ENCODE results near the gene FAIM2.
A peak's percentile ranks its signal among the peaks of the same experiment; 100 is the strongest.
"Not testable (repeated sequence)": the region's sequence is repeated elsewhere in the genome, so short reads cannot be mapped to it uniquely, and the experiment has no call there.

FAIM2 gene

GRCh38 chr12:49875115-49875720, 28.5 kb downstream of the FAIM2 start:
- DNase-seq = no peak

GRCh38 chr12:49874142-49874897, 29.4 kb downstream of the FAIM2 start:
- no peak for DNase-seq

GRCh38 chr12:49873361-49873934, 30.3 kb downstream of the FAIM2 start:
- DNase-seq = no peak

GRCh38 chr12:49872781-49873181, 30.9 kb downstream of the FAIM2 start:
- DNase-seq = no peak

GRCh38 chr12:49872381-49872780, 31.3 kb downstream of the FAIM2 start:
- DNase-seq = no peak

GRCh38 chr12:49871811-49872251, 31.9 kb downstream of the FAIM2 start:
- not testable (repeated sequence) for DNase-seq

GRCh38 chr12:49871263-49871561, 32.5 kb downstream of the FAIM2 start:
- DNase-seq = no peak

- no peak for DNase-seq
These were observed 33.0 kb downstream of the FAIM2 start for GRCh38 chr12:49870501-49871262.

GRCh38 chr12:49869816-49870500, 33.7 kb downstream of the FAIM2 start:
- DNase-seq = no peak

- DNase-seq = no peak
These were observed 34.5 kb downstream of the FAIM2 start for GRCh38 chr12:49868952-49869815.

GRCh38 chr12:49868449-49868848, 35.3 kb downstream of the FAIM2 start:
- no peak for DNase-seq

- DNase-seq = no peak
These were observed 35.9 kb downstream of the FAIM2 start for GRCh38 chr12:49867570-49868341.

- peak; percentile 57 to 61 (median 60) for DNase-seq
These were observed 36.7 kb downstream of the FAIM2 start for GRCh38 chr12:49866859-49867569.

- DNase-seq = no peak
These were observed 37.9 kb downstream of the FAIM2 start for GRCh38 chr12:49865782-49866135.

- no peak for DNase-seq
These were observed 38.5 kb downstream of the FAIM2 start for GRCh38 chr12:49865109-49865781.

GRCh38 chr12:49864798-49865090, 39.0 kb downstream of the FAIM2 start:
- DNase-seq = no peak

GRCh38 chr12:49863946-49864797, 39.5 kb downstream of the FAIM2 start:
- DNase-seq = no peak

- DNase-seq = not testable (repeated sequence)
These were observed 42.8 kb downstream of the FAIM2 start for GRCh38 chr12:49860921-49861320.

GRCh38 chr12:49855890-49856289, 47.8 kb downstream of the FAIM2 start:
- DNase-seq = not testable (repeated sequence)

All from activated naive CD4-positive, alpha-beta T cell (primary cell).